ENCODE results near the gene ZNF407. TPM values are rescaled to one million over a fixed set of nuclear protein-coding genes. Genes with fewer than 3 reads are reported as not detected.

ZNF407 gene
- total and polyA plus RNA-seq, 9 donors, result 5.3 to 22.3 (median 18.7) TPM

GRCh38 chr18:75016025-75016717 is 418.5 kb downstream of the ZNF407 start:
- WGBS, 3 donors, result 92 to 94% (median 94%) methylated on average over 7 of the region's 7 CpGs
- no peaks in the 10 kb centered on the region for H3K27me3 ChIP-seq
- no peaks in the 10 kb centered on the region for H3K36me3 ChIP-seq
- H3K4me1 ChIP-seq (ENCODE audit: insufficient read depth), result no peaks in the 10 kb centered on the region
- TF ChIP-seq EP300 (IDR thresholded peaks at IDR 0.05), result no peak
- TF ChIP-seq POLR2A (IDR thresholded peaks at IDR 0.05), result no peak
- no peak for TF ChIP-seq CTCF (IDR thresholded peaks at IDR 0.05)
- no peak for DNase-seq
- intact Hi-C loops (cut with DNase I), result no loop called here
- no peaks in the 10 kb centered on the region for H3K9me3 ChIP-seq
- H3K27ac ChIP-seq, result no peak overlapping the region
- H3K4me3 ChIP-seq, result no peak overlapping the region

- H3K27ac ChIP-seq, result no peak overlapping the region
- WGBS, 3 donors, result 74 to 83% (median 80%) methylated on average over 4 of the region's 4 CpGs
- intact Hi-C loops (cut with DNase I), result no loop called here
- H3K4me3 ChIP-seq, result no peak overlapping the region
- no peaks in the 10 kb centered on the region for H3K4me1 ChIP-seq (ENCODE audit: insufficient read depth)
- no peak for TF ChIP-seq EP300 (IDR thresholded peaks at IDR 0.05)
- no peak for TF ChIP-seq CTCF (IDR thresholded peaks at IDR 0.05)
- no peak for TF ChIP-seq POLR2A (IDR thresholded peaks at IDR 0.05)
- H3K27me3 ChIP-seq, result no peaks in the 10 kb centered on the region
- H3K9me3 ChIP-seq, result no peaks in the 10 kb centered on the region
- no peaks in the 10 kb centered on the region for H3K36me3 ChIP-seq
- no peak for DNase-seq
These were observed 425.8 kb downstream of the ZNF407 start for GRCh38 chr18:75023473-75023872.

DNA sequence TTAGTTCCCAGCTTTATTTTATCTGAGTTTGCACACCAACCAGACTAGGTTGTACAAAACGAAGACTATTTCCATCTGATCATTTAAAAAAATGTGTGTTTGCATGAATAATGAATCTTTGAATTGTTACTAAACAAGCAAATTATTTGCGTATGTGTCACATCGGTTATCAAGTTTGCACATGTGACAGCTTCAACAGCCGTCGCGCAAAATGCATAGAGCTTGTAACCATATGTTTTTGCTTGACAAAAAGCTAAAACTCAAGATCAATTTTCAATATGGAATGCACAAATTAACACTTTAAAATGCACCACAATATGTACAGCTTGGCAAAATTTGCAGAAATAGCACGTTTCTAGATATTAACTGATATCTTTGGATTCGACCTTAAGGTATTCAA is 427.2 kb downstream of the ZNF407 start:
- WGBS, 3 donors, result 93 to 96% (median 95%) methylated on average over 8 of the region's 8 CpGs

GRCh38 chr18:75025573-75025972 is 427.9 kb downstream of the ZNF407 start:
- Histone ChIP-seq H3K36me3 (no peaks in the 10 kb centered on the region), H3K4me1 (ENCODE audit: insufficient read depth) (no peaks in the 10 kb centered on the region), H3K9me3 (no peaks in the 10 kb centered on the region), H3K27ac (no peak overlapping the region), H3K4me3 (no peak overlapping the region), H3K27me3 (no peaks in the 10 kb centered on the region)
- TF ChIP-seq POLR2A (IDR thresholded peaks at IDR 0.05) (no peak), CTCF (IDR thresholded peaks at IDR 0.05) (no peak), EP300 (IDR thresholded peaks at IDR 0.05) (no peak)
- DNase-seq, result no peak
- intact Hi-C loops (cut with DNase I), result no loop called here
- 62 to 73% (median 73%) methylated on average over 2 of the region's 2 CpGs for WGBS, 3 donors

More for the DNA sequence above, 427.2 kb downstream of the ZNF407 start:
- intact Hi-C loops (cut with DNase I), result no loop called here
- Histone ChIP-seq H3K9me3 (no peaks in the 10 kb centered on the region), H3K27ac (no peak overlapping the region), H3K27me3 (no peaks in the 10 kb centered on the region), H3K4me3 (no peak overlapping the region), H3K36me3 (no peaks in the 10 kb centered on the region), H3K4me1 (ENCODE audit: insufficient read depth) (no peaks in the 10 kb centered on the region)
- no peak for DNase-seq
- no peak for TF ChIP-seq CTCF (IDR thresholded peaks at IDR 0.05)
- no peak for TF ChIP-seq EP300 (IDR thresholded peaks at IDR 0.05)
- TF ChIP-seq POLR2A (IDR thresholded peaks at IDR 0.05), result no peak
